Neural progenitor cell (in vitro differentiated cells): Measurements from ENCODE around the gene PTPRT.

Experiments used
- CTCF ChIP-seq: fragments of 200-600 bp; sonication (generic); IDR thresholded peaks from 2 replicates; pipeline ENCODE4 v1.5.1; 2017; ENCODE audit warnings: antibody characterized with exemption, mild to moderate bottlenecking
- EZH2 ChIP-seq: fragments of 200-600 bp; sonication (generic); IDR thresholded peaks from 2 replicates; pipeline ENCODE4 v1.6.1; 2017; ENCODE audit warnings: antibody characterized with exemption, mild to moderate bottlenecking, moderate library complexity
- EZH2phosphoT487 ChIP-seq: fragments of 200-600 bp; sonication (generic); IDR thresholded peaks from 2 replicates; pipeline ENCODE4 v1.6.1; 2017; ENCODE audit warnings: antibody characterized with exemption

GRCh38 chr20:42915081-42915480 lies 274.6 kb downstream of the PTPRT start:
- no peak for TF ChIP-seq CTCF
- no peak for TF ChIP-seq EZH2
- no peak for TF ChIP-seq EZH2phosphoT487
